Measurements from ENCODE around the gene KRTAP10-8.

Gene KRTAP10-8

DNA sequence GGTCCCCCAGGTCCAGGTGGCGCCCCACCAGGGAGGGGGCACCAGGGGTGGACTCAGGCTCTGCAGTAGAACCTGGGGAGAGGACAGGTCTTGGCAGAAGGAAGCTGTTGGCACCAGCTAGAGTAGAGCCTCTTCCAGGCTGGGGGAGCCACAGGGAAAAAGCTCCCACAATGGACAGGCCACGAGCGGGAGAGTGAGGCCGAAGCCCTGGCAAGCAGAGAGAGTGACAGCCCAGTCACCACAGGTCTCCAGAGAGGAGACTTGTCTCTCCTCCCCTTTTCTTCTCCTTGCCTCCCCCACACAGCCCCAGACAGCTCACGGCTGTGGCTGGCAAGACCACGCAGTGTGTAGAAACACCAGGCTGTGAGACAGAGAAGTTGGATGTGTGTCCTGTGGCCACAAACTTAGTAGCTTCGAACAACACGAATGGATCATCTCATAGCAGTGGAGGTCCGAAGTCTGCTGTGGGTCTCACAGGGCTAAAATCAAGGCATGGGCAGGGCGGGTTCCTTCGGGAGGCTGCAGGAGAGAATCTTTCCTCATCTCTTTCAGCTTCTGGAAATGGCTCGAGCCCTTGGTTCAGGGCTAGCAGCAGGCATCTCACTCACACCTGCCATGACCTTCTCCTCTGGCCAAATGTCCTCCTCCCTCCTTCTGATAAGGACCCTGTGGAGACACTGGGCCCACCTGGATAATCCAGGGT is 39.2 kb downstream of the KRTAP10-8 start:
- H3K9me3 ChIP-seq (ENCODE audit: severe bottlenecking): no peaks in the 10 kb centered on the region
- TF ChIP-seq, protein P1, sequence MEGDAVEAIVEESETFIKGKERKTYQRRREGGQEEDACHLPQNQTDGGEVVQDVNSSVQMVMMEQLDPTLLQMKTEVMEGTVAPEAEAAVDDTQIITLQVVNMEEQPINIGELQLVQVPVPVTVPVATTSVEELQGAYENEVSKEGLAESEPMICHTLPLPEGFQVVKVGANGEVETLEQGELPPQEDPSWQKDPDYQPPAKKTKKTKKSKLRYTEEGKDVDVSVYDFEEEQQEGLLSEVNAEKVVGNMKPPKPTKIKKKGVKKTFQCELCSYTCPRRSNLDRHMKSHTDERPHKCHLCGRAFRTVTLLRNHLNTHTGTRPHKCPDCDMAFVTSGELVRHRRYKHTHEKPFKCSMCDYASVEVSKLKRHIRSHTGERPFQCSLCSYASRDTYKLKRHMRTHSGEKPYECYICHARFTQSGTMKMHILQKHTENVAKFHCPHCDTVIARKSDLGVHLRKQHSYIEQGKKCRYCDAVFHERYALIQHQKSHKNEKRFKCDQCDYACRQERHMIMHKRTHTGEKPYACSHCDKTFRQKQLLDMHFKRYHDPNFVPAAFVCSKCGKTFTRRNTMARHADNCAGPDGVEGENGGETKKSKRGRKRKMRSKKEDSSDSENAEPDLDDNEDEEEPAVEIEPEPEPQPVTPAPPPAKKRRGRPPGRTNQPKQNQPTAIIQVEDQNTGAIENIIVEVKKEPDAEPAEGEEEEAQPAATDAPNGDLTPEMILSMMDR (IDR thresholded peaks at IDR 0.05; ENCODE audit: poor library complexity, severe bottlenecking): no peak

DNA sequence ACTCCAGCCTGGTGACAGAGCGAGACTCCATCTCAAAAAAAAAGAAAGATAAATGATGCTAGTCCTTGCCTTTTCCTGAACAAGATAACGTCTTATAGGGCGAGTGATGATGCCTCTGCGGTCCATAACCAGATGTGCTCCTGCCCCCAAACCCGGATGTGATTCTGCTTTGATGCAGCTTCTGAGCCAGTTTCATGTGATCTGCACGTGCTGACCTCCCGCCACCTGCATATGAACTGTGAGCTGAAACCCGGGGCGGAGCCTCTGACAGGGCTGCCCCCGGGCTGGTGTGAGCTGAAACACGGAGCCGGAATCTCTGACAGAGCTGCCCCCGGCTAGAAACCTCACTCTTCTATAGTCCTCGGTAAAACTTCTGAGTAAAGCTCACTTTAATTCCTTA is 41.2 kb downstream of the KRTAP10-8 start:
- Histone ChIP-seq H3K27me3 (ENCODE audit: insufficient read depth, poor library complexity, severe bottlenecking) (peaks cover 6% of the 10 kb centered on the region), H3K4me1 (ENCODE audit: insufficient read depth, poor library complexity, severe bottlenecking) (no peaks in the 10 kb centered on the region), H3K4me3 (ENCODE audit: severe bottlenecking) (no peak overlapping the region), H3K9me3 (ENCODE audit: severe bottlenecking) (no peaks in the 10 kb centered on the region), H3K27ac (ENCODE audit: poor library complexity, severe bottlenecking) (no peak overlapping the region), H3K36me3 (ENCODE audit: low read depth) (no peaks in the 10 kb centered on the region)
- ATAC-seq (ENCODE audit: low read depth) (no peak), DNase-seq (ENCODE audit: low spot score) (no peak)
- TF ChIP-seq, protein P1 (IDR thresholded peaks at IDR 0.05; ENCODE audit: poor library complexity, severe bottlenecking): no peak

More for the DNA sequence above, 39.2 kb downstream of the KRTAP10-8 start:
- ATAC-seq (ENCODE audit: low read depth) (no peak), DNase-seq (ENCODE audit: low spot score) (no peak)
- no peaks in the 10 kb centered on the region for H3K4me1 ChIP-seq (ENCODE audit: insufficient read depth, poor library complexity, severe bottlenecking)
- H3K4me3 ChIP-seq (ENCODE audit: severe bottlenecking): no peak overlapping the region
- no peaks in the 10 kb centered on the region for H3K36me3 ChIP-seq (ENCODE audit: low read depth)
- no peak overlapping the region for H3K27ac ChIP-seq (ENCODE audit: poor library complexity, severe bottlenecking)
- H3K27me3 ChIP-seq (ENCODE audit: insufficient read depth, poor library complexity, severe bottlenecking): peaks cover 6% of the 10 kb centered on the region

DNA sequence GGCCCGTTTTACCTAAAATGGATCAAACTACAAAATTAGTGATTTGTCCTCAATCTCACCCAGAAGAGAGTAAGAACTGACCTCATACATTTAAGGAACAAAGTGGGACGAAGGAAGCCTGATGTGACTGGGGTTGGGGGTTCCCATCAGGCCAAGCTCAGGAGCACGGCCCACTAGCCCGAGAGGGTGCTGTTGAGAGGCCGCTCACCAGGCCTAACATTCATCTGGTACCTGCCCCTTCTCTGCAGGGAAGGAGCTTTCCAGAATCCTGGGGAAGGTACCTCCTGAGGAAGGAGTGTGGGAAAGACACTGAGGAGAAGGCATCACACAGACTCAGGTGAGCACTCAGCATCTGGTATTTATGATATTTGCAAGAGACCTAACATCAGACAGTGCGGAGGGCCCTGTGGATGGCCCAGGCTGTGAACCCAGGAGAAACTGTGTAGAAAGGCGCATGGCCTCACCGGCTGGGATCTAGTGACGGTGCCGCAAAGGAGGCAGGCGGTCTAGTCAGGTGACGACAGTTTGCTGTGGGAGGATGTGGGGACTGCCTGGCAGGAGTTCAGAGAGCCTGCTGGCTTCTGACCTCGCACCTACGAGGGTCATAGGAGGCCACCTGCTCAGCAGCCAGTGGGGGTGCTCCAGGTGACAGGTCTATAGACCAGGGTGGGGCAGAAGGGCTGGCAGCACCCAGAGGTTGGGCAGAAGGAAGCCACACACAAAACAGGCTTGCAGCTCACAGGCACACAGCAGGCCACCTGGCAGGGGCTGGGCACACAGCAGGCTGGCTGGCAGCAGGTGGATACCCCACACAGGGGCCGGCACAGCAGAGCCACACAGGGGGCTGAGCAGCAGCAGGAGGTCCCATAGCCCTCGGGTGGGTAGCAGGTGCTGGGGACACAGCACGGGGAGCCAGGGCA is 42.0 kb downstream of the KRTAP10-8 start:
- no peak for ATAC-seq (ENCODE audit: low read depth)
- no peak overlapping the region for H3K27ac ChIP-seq (ENCODE audit: poor library complexity, severe bottlenecking)

DNA sequence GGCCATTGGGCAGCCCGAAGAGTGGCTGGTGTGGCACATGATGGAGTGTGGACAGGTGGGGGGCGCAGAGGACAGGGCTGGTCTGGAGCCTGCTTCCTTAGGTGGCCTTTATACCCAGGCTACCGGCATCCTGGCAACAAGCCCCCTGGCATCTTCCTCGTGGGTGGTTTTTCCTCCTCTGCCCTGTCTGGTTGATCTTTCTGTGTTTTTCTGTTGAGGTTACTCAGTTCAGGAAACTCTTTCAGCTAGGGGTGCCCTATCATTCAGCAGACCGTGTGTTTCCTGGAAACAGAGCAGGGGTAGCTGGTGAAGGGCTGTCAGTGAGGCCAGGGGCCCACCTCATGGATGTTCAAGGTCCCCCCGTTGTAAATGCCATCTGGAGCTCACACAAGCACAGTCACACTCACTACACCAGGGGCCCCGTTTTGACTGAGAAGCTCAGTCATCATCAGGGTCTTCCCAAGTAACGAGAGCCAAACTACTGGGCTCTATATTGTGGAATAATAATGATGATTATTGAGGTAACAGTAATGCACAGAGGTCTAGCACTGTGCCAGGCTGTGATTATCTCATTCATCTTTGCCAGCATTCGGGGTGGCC is 42.8 kb downstream of the KRTAP10-8 start, which contains the start of gene KRTAP12-4:
Gene KRTAP12-4 (minus strand): TSS at position 84 of the 600 bp plus-strand sequence. CDS start 45 bp downstream, at position 39.
- DNase-seq (ENCODE audit: low spot score) (no peak), ATAC-seq (ENCODE audit: low read depth) (no peak)
- no peak within 1 kb of the TSS for H3K4me3 ChIP-seq (ENCODE audit: severe bottlenecking)
- H3K27me3 ChIP-seq (ENCODE audit: insufficient read depth, poor library complexity, severe bottlenecking): peaks cover 8% of the 10 kb centered on the region
- H3K27ac ChIP-seq (ENCODE audit: poor library complexity, severe bottlenecking): no peak within 1 kb of the TSS
- TF ChIP-seq, protein P1 (IDR thresholded peaks at IDR 0.05; ENCODE audit: poor library complexity, severe bottlenecking): no peak
- H3K9me3 ChIP-seq (ENCODE audit: severe bottlenecking): no peaks in the 10 kb centered on the region
- no peaks in the 10 kb centered on the region for H3K4me1 ChIP-seq (ENCODE audit: insufficient read depth, poor library complexity, severe bottlenecking)
- H3K36me3 ChIP-seq (ENCODE audit: low read depth): no peaks in the 10 kb centered on the region

More for the DNA sequence above, 42.0 kb downstream of the KRTAP10-8 start:
- H3K9me3 ChIP-seq (ENCODE audit: severe bottlenecking): no peaks in the 10 kb centered on the region
- TF ChIP-seq, protein P1 (IDR thresholded peaks at IDR 0.05; ENCODE audit: poor library complexity, severe bottlenecking): no peak
- no peak overlapping the region for H3K4me3 ChIP-seq (ENCODE audit: severe bottlenecking)
- H3K27me3 ChIP-seq (ENCODE audit: insufficient read depth, poor library complexity, severe bottlenecking): peaks cover 6% of the 10 kb centered on the region
- no peaks in the 10 kb centered on the region for H3K4me1 ChIP-seq (ENCODE audit: insufficient read depth, poor library complexity, severe bottlenecking)
- H3K36me3 ChIP-seq (ENCODE audit: low read depth): no peaks in the 10 kb centered on the region
- DNase-seq (ENCODE audit: low spot score): no peak
